22Rv1 (cell line): ENCODE data around the gene OR2V1.
"Not testable (repeated sequence)": the region's sequence is repeated elsewhere in the genome, so short reads cannot be mapped to it uniquely, and the experiment has no call there.

Experiments
- CTCF ChIP-seq: fragments of 450-650 bp; IDR thresholded peaks from 2 replicates; pipeline ENCODE4 v1.5.1; 2017; ENCODE audit warnings: mild to moderate bottlenecking
- ZFX ChIP-seq: fragments of 450-650 bp; IDR thresholded peaks from 2 replicates; pipeline ENCODE4 v1.6.1; 2017; ENCODE audit warnings: antibody characterized with exemption, borderline replicate concordance

DNA sequence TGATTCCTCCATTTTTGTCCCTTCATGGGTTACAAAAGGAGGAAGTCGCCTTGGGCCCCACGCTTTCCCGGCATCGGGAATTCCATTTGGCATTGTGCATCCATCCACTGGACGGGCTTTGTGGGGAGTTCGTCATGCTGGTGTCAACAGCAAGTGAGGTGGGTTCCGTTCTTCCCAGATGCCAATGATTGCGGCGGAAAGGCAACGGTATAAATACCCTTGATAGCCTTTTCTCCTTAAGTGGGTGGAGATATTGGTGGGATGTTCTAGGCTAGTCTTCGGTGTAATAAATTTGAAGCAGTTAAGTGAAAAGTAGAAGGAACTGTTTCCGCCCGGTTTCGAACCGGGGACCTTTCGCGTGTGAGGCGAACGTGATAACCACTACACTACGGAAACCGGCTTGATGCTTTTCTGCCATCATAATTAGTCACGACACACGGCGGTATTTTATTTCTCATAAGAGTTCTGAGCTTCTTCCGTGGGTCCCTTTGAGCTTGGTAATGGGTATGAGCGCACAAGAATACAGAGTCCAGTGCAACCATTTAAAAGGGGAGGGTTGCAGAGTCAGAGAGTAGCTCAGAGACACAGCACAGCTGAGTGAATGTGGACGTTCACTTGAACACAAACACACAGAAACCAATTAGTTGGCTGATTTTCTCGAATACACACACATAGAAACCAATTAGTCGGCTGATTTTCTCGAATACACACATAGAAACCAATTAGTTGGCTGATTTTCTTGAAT lies 28.9 kb downstream of the OR2V1 start:
- TF ChIP-seq CTCF, ZFX: not testable (repeated sequence)
